Breast epithelium (tissue), 4 donors: ENCODE measurements around the gene BIRC5. TPM values are rescaled to one million over a fixed set of nuclear protein-coding genes. Genes with fewer than 3 reads are reported as not detected.

Source experiments
- DNase-seq, 2 donors: peaks; one replicate each; pipeline ENCODE4 v3.0.0-alpha.2; 2019; ENCODE audit warnings: low spot score in 2 of 2
- H3K27ac ChIP-seq, 2 donors: fragments of 200-600 bp; sonication (generic) in 1 of 2; one replicate each; pipeline ENCODE4 v1.5.1; 2016 to 2019; ENCODE audit warnings: mild to moderate bottlenecking in 1 of 2
- H3K27me3 ChIP-seq, 2 donors: fragments of 200-600 bp; sonication (generic) in 1 of 2; one replicate each; pipeline versions ENCODE4 v1.5.1 to v1.6.0; 2017 to 2019; ENCODE audit warnings: control low read depth in 1 of 2, mild to moderate bottlenecking in 1 of 2
- H3K36me3 ChIP-seq: fragments of 200-600 bp; one replicate; pipeline ENCODE4 v1.5.1; 2019
- H3K4me1 ChIP-seq, 2 donors: fragments of 200-600 bp; sonication (generic); one replicate each; pipeline ENCODE4 v1.5.1; 2016 to 2019; ENCODE audit warnings: control low read depth in 1 of 2
- H3K4me3 ChIP-seq, 3 donors: fragments of 200-600 bp; sonication (generic); 1 replicate in 2 of 3; 2 replicates in 1 of 3; pipeline ENCODE4 v1.5.1; 2016 to 2019; ENCODE audit warnings: mild to moderate bottlenecking in 3 of 3, moderate library complexity in 2 of 3
- H3K9me3 ChIP-seq, 2 donors: fragments of 200-600 bp; sonication (generic) in 1 of 2; one replicate each; pipeline ENCODE4 v1.5.1; 2016 to 2019; ENCODE audit warnings: control low read depth in 1 of 2
- CTCF ChIP-seq, 3 donors: fragments of 450-650 bp; IDR thresholded peaks; one replicate each; pipeline ENCODE4 v1.5.1; 2016 to 2017; ENCODE audit warnings: antibody characterized with exemption in 3 of 3, mild to moderate bottlenecking in 3 of 3, moderate library complexity in 3 of 3
- POLR2A ChIP-seq: fragments of 450-650 bp; IDR thresholded peaks from one replicate; pipeline ENCODE4 v1.6.1; 2016; ENCODE audit warnings: antibody characterized with exemption, mild to moderate bottlenecking, moderate library complexity
- POLR2AphosphoS5 ChIP-seq, 3 donors: sonication (generic); formaldehyde crosslinking; IDR thresholded peaks; one replicate each; pipeline ENCODE4 v1.6.1; 2017; ENCODE audit warnings: antibody characterized with exemption in 3 of 3
- intact Hi-C: fragments of 100-400 bp; cut with DNase I; formaldehyde crosslinking; loops from one replicate; pipeline ENCODE4 v1.15.1; 2023; ENCODE audit warnings: low total_unique reads
- total RNA-seq, 3 donors: library from RNA; depleted of rRNA; stranded (reverse); fragments of >200 nt; gene quantifications; one replicate each; pipeline ENCODE4 v1.1.0, GENCODE V29; 2016

BIRC5 gene
- total RNA-seq, 3 donors from 2014 or later = 0.29 to 1.9 (median 0.33) TPM

DNA sequence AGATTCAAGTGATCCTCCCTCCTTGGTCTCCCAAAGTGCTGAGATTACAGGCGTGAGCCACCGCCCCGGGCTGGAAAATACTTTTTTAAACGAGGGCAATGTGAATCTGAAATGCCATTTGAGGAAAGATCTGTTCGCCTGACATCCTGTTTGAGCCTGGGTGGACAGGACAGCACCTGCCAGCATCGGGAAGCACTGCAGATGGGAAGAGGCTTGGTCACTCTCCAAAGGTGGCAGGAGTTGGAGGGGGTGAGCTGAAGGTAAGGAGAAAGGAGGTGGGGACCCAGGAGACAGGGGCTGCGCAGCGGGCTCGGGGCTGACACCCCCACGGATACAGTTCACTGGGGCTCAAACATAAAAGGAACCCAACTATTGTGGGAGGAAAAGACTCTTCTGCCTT lies 3.9 kb upstream of the BIRC5 start:
- no peak overlapping the region for H3K4me3 ChIP-seq
- H3K27ac ChIP-seq = no peak overlapping the region
- no peaks in the 10 kb centered on the region for H3K27me3 ChIP-seq
- TF ChIP-seq POLR2AphosphoS5 (IDR thresholded peaks at IDR 0.05) = no peak
- no peak for TF ChIP-seq POLR2A
- no peak for TF ChIP-seq CTCF (IDR thresholded peaks at IDR 0.05)
- no peak for DNase-seq
- intact Hi-C loops = no loop called here
- peaks cover 3 to 4% of the 10 kb centered on the region in 2 donors for H3K4me1 ChIP-seq
- H3K36me3 ChIP-seq = no peaks in the 10 kb centered on the region
- H3K9me3 ChIP-seq = no peaks in the 10 kb centered on the region

DNA sequence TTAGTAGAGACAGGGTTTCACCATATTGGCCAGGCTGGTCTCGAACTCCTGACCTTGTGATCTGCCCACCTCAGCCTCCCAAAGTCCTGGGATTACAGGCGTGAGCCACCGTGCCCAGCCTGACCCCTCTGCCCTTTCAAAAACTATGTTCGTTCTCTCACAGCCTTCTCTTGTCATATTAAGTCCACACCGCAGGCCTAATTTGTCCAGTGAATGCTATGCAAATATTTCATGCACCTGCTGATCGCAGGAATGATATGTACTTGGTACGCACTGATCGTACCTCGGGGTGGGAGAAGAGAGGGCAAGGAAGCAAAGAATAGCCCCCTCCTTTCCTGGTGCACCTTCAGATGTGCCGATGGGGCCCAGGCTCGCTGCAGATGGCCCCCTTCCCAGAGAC lies 3.0 kb upstream of the BIRC5 start:
- intact Hi-C loops = no loop called here
- Histone ChIP-seq H3K36me3 (no peaks in the 10 kb centered on the region), H3K4me1 (peaks cover 3 to 4% of the 10 kb centered on the region in 2 donors), H3K9me3 (no peaks in the 10 kb centered on the region), H3K4me3 (no peak overlapping the region), H3K27ac (no peak overlapping the region), H3K27me3 (no peaks in the 10 kb centered on the region)
- TF ChIP-seq POLR2A (no peak), POLR2AphosphoS5 (IDR thresholded peaks at IDR 0.05) (no peak), CTCF (IDR thresholded peaks at IDR 0.05) (no peak)
- DNase-seq = no peak

- H3K4me3 ChIP-seq = peak overlapping the region in 1 of 3 donors; percentile 65
- TF ChIP-seq POLR2A (no peak), POLR2AphosphoS5 (IDR thresholded peaks at IDR 0.05) (no peak), CTCF (IDR thresholded peaks at IDR 0.05) (no peak)
- intact Hi-C loops = no loop called here
Measured at GRCh38 chr17:78214706-78215061, 631 bp downstream of the BIRC5 start.

GRCh38 chr17:78219396-78220150 lies 5.5 kb downstream of the BIRC5 start:
- Histone ChIP-seq H3K36me3 (no peaks in the 10 kb centered on the region), H3K4me3 (no peak overlapping the region), H3K4me1 (peaks cover 0 to under 1% of the 10 kb centered on the region in 2 donors), H3K9me3 (no peaks in the 10 kb centered on the region), H3K27me3 (no peaks in the 10 kb centered on the region), H3K27ac (no peak overlapping the region)
- intact Hi-C loops = no loop called here
- no peak for DNase-seq
- TF ChIP-seq POLR2A (no peak), CTCF (IDR thresholded peaks at IDR 0.05) (no peak), POLR2AphosphoS5 (IDR thresholded peaks at IDR 0.05) (no peak)

More at GRCh38 chr17:78214706-78215061, 631 bp downstream of the BIRC5 start:
- H3K9me3 ChIP-seq = no peaks in the 10 kb centered on the region
- H3K4me1 ChIP-seq = peaks cover 3 to 4% of the 10 kb centered on the region in 2 donors
- no peak overlapping the region for H3K27ac ChIP-seq
- no peaks in the 10 kb centered on the region for H3K36me3 ChIP-seq
- no peak for DNase-seq
- no peaks in the 10 kb centered on the region for H3K27me3 ChIP-seq

- DNase-seq = no peak
- Histone ChIP-seq H3K27ac (peak overlapping the region in 1 of 2 donors; percentile 48), H3K36me3 (no peaks in the 10 kb centered on the region), H3K9me3 (no peaks in the 10 kb centered on the region), H3K4me3 (no peak overlapping the region), H3K27me3 (no peaks in the 10 kb centered on the region), H3K4me1 (no peaks in the 10 kb centered on the region)
- intact Hi-C loops = no loop called here
- no peak for TF ChIP-seq CTCF (IDR thresholded peaks at IDR 0.05)
- no peak for TF ChIP-seq POLR2AphosphoS5 (IDR thresholded peaks at IDR 0.05)
- no peak for TF ChIP-seq POLR2A
Measured at GRCh38 chr17:78223061-78223460, 9.0 kb downstream of the BIRC5 start.
